Measurements from ENCODE around the gene VAMP3. TPM values are rescaled to one million over a fixed set of nuclear protein-coding genes. Genes with fewer than 3 reads are reported as not detected.

Gene VAMP3
- total RNA-seq, 1 experiment from 2014 or later, result 59.0 TPM

GRCh38 chr1:7809742-7810141 lies 38.6 kb downstream of the VAMP3 start:
- no peak for DNase-seq (ENCODE audit: extremely low read depth, low read depth)

GRCh38 chr1:7810395-7810794 lies 39.3 kb downstream of the VAMP3 start:
- DNase-seq (ENCODE audit: extremely low read depth, low read depth), result peak; percentile 36

GRCh38 chr1:7811476-7811875 lies 40.4 kb downstream of the VAMP3 start:
- no peak for DNase-seq (ENCODE audit: extremely low read depth, low read depth)

GRCh38 chr1:7813677-7814373 lies 42.7 kb downstream of the VAMP3 start:
- DNase-seq (ENCODE audit: extremely low read depth, low read depth), result no peak

- DNase-seq (ENCODE audit: extremely low read depth, low read depth), result no peak
Observed at GRCh38 chr1:7821282-7821681, 50.2 kb downstream of the VAMP3 start.

- DNase-seq (ENCODE audit: extremely low read depth, low read depth), result no peak
Observed at GRCh38 chr1:7824701-7825100, 53.6 kb downstream of the VAMP3 start.

- no peak for DNase-seq (ENCODE audit: extremely low read depth, low read depth)
Observed at GRCh38 chr1:7826363-7826762, 55.3 kb downstream of the VAMP3 start.

- DNase-seq (ENCODE audit: extremely low read depth, low read depth), result no peak
Observed at GRCh38 chr1:7827126-7827955, 56.2 kb downstream of the VAMP3 start.

Other genes with a start within 250 kb of the VAMP3 start
- 0.92 TPM in 2 replicates for gene PER3, start 13.0 kb downstream of the VAMP3 start, total RNA-seq (2014; rRNA removed; shearing (Covaris generic))
- not detected in 2 replicates for gene UTS2, start 81.8 kb downstream of the VAMP3 start, total RNA-seq (2014; rRNA removed; shearing (Covaris generic))
- 0.07 TPM in 1 of 2 replicates, not detected in the other for gene TNFRSF9, start 169.5 kb downstream of the VAMP3 start, total RNA-seq (2014; rRNA removed; shearing (Covaris generic))
- gene PARK7, start 190.4 kb downstream of the VAMP3 start, total RNA-seq (2014; rRNA removed; shearing (Covaris generic)), result 230 and 257 TPM in 2 replicates